GM12891 (cell line): Measurements from ENCODE around the gene TNFRSF6B.

Experiments used
- POLR2A ChIP-seq: IDR thresholded peaks from 2 replicates; pipeline ENCODE4 v1.6.1; 2011; ENCODE audit warnings: low read depth, low read length, control low read depth
- POU2F2 ChIP-seq: IDR thresholded peaks from 2 replicates; pipeline ENCODE4 v1.6.1; 2011; ENCODE audit warnings: low read depth, mild to moderate bottlenecking, control low read depth, low read length, moderate library complexity
- TAF1 ChIP-seq: IDR thresholded peaks from 2 replicates; pipeline ENCODE4 v1.6.1; 2011; ENCODE audit warnings: low read depth, low read length, control low read depth

- TF ChIP-seq TAF1 (no peak), POLR2A (no peak), POU2F2 (no peak)
These were observed 37.7 kb upstream of the TNFRSF6B start for GRCh38 chr20:63658749-63659187.
